ENCODE data around the gene CAPZB. TPM values are rescaled to one million over a fixed set of nuclear protein-coding genes. Genes with fewer than 3 reads are reported as not detected.

Gene CAPZB
- total and polyA plus RNA-seq, 2 donors (not counting 3 experiments of a cell fraction or from before 2014, with no cell fraction given), result 196 to 347 TPM

GRCh38 chr1:19331262-19331878, 154.0 kb downstream of the CAPZB start:
- intact Hi-C loops (cut with micrococcal nuclease) (no loop called here), dilution Hi-C loops (cut with MboI; ENCODE audit: extremely low pct_ligation_motif_present, low sequenced_read_pairs) (no loop called here)
- no peaks in the 10 kb centered on the region for H3K9me3 ChIP-seq (replicated peaks; ENCODE audit: control insufficient read depth, insufficient read depth, low read length)
- no peak overlapping the region for H3K4me3 ChIP-seq (replicated peaks in 1 of 3; ENCODE audit: insufficient read depth in 1 of 3, low read depth in 1 of 3, low read length in 3 of 3)
- ChIA-PET POLR2A (interaction anchor here (0.6 kb wide), 2 partner anchors 116 to 331 kb away, joined by 4 to 5 read pairs; no protein-coding TSS in a partner anchor), CTCF (interaction anchor here (0.8 to 2.5 kb wide), 3 partner anchors 11 to 323 kb away, joined by 3 to 10 read pairs (median 3); no protein-coding TSS in a partner anchor)
- H4K20me1 ChIP-seq (replicated peaks; ENCODE audit: control insufficient read depth, extremely low read depth, insufficient read depth, low read length), result no peaks in the 10 kb centered on the region
- no peaks in the 10 kb centered on the region for H3K27me3 ChIP-seq (ENCODE audit: control insufficient read depth in 2 of 2, insufficient read depth in 2 of 2, low read length in 2 of 2)
- no peak overlapping the region for H3K9ac ChIP-seq (replicated peaks; ENCODE audit: extremely low read depth, insufficient read depth, low read length)
- DNase-seq (ENCODE audit: low read depth, low spot score) (no peak), FAIRE-seq (no peak)
- H3K79me2 ChIP-seq (ENCODE audit: control insufficient read depth, insufficient read depth, low read length), result no peaks in the 10 kb centered on the region
- no peaks in the 10 kb centered on the region for H3K4me1 ChIP-seq (ENCODE audit: control insufficient read depth, extremely low read depth, insufficient read depth, low read length)
- H3K27ac ChIP-seq (ENCODE audit: insufficient read depth, low read depth, low read length), result no peak overlapping the region
- peaks cover 0 to 16% of the 10 kb centered on the region in 2 experiments for H3K36me3 ChIP-seq (ENCODE audit: control insufficient read depth in 2 of 2, extremely low read depth in 1 of 2, insufficient read depth in 2 of 2, low read length in 2 of 2)
- H3K9me1 ChIP-seq (replicated peaks; ENCODE audit: control insufficient read depth, extremely low read depth, insufficient read depth, low read length), result no peaks in the 10 kb centered on the region
- H3K4me2 ChIP-seq (ENCODE audit: insufficient read depth, low read length), result no peak overlapping the region
- no peak overlapping the region for H2AFZ ChIP-seq (ENCODE audit: low read depth, low read length)
- TF ChIP-seq JUN (IDR thresholded peaks at IDR 0.05; ENCODE audit: borderline replicate concordance, insufficient read depth, insufficient read length, low read depth) (no peak), MAX (IDR thresholded peaks at IDR 0.05; ENCODE audit: insufficient read depth, insufficient read length) (no peak), FOS (IDR thresholded peaks at IDR 0.05; ENCODE audit: borderline replicate concordance, insufficient read depth, low read length) (no peak), POLR2A (IDR thresholded peaks at IDR 0.05; ENCODE audit: low read depth, low read length) (no peak), MYC (IDR thresholded peaks at IDR 0.05; ENCODE audit: low read depth, low read length) (no peak), EZH2 (IDR thresholded peaks at IDR 0.05; ENCODE audit: borderline replicate concordance, low read depth, low read length, severe bottlenecking) (no peak), CTCF (IDR thresholded peaks at IDR 0.05; ENCODE audit: extremely low read depth in 1 of 2, insufficient read depth in 1 of 2, low read depth in 1 of 2, low read length in 2 of 2) (no peak), GATA2 (IDR thresholded peaks at IDR 0.05; ENCODE audit: insufficient read depth, insufficient read length, low read depth, low read length) (no peak), POLR2AphosphoS5 (IDR thresholded peaks at IDR 0.05; ENCODE audit: insufficient read depth, low read depth, low read length) (no peak)
- no TSS peak for BruUV-seq (replicated peaks)
